Kidney (tissue), 14 donors: ENCODE results near the gene KRT75. TPM values are rescaled to one million over a fixed set of nuclear protein-coding genes. Genes with fewer than 3 reads are reported as not detected.
"Not testable (repeated sequence)": the region's sequence is repeated elsewhere in the genome, so short reads cannot be mapped to it uniquely, and the experiment has no call there.

ENCODE experiments used
- DNase-seq, 5 donors: peaks; one replicate each; pipeline ENCODE4 v3.0.0-alpha.2; 2013 to 2020
- FAIRE-seq: peaks from 2 replicates; lab custom pipeline; 2012; peaks lifted over from hg19 to GRCh38; lab: Jason Lieb, UNC
- H3K27ac ChIP-seq, 2 donors: one replicate each; pipeline ENCODE4 v1.7.0; 2013; ENCODE audit warnings: low read depth in 2 of 2, low read length in 2 of 2, inconsistent platforms in 1 of 2
- H3K27me3 ChIP-seq: one replicate; pipeline ENCODE4 v1.7.1; 2013; ENCODE audit warnings: low read length, inconsistent platforms; ENCODE audit not compliant: control insufficient read depth, insufficient read depth
- H3K36me3 ChIP-seq, 3 donors: one replicate each; pipeline versions ENCODE4 v1.7.0 to v1.7.1; 2013; ENCODE audit warnings: low read length in 3 of 3, control low read depth in 1 of 3, inconsistent platforms in 1 of 3; ENCODE audit not compliant: insufficient read depth in 3 of 3, control insufficient read depth in 2 of 3
- H3K4me1 ChIP-seq, 3 donors: one replicate each; pipeline versions ENCODE4 v1.7.0 to v1.7.1; 2013; ENCODE audit warnings: low read length in 3 of 3, inconsistent platforms in 1 of 3, low read depth in 1 of 3; ENCODE audit not compliant: control insufficient read depth in 2 of 3, insufficient read depth in 2 of 3
- H3K4me3 ChIP-seq, 3 donors: one replicate each; pipeline versions ENCODE4 v1.7.0 to v1.8.1; 2013; ENCODE audit warnings: low read length in 3 of 3, control low read depth in 1 of 3, inconsistent platforms in 1 of 3
- H3K9ac ChIP-seq, 3 donors: one replicate each; pipeline versions ENCODE4 v1.7.0 to v1.7.1; 2013; ENCODE audit warnings: low read length in 3 of 3, control low read depth in 1 of 3, inconsistent platforms in 1 of 3
- H3K9me3 ChIP-seq, 3 donors: one replicate each; pipeline versions ENCODE4 v1.7.0 to v1.7.1; 2013; ENCODE audit warnings: low read length in 3 of 3, control low read depth in 1 of 3, inconsistent platforms in 1 of 3; ENCODE audit not compliant: control insufficient read depth in 2 of 3, insufficient read depth in 1 of 3
- CTCF ChIP-seq: IDR thresholded peaks from 3 replicates; pipeline ENCODE4 v1.5.1; 2012; ENCODE audit warnings: mild to moderate bottlenecking, moderate library complexity, borderline replicate concordance; ENCODE audit not compliant: insufficient read depth; ENCODE audit errors: extremely low read depth
- intact Hi-C: fragments of 100-400 bp; cut with DNase I; formaldehyde crosslinking; loops from one replicate; pipeline ENCODE4 v1.11.1; 2022
- polyA plus RNA-seq: library from polyadenylated mRNA; stranded (reverse); fragments of 350-450 nt; fragmentation: Illumina TruSeq; extraction: RNeasy Lipid Tissue Mini Kit (QIAGEN cat#74804); gene quantifications from one replicate; pipeline ENCODE4 v1.2.3, GENCODE V29; 2014; ENCODE audit warnings: low read depth, low replicate concordance; ENCODE audit not compliant: insufficient read depth
- total RNA-seq: library from RNA; stranded (reverse); fragmentation: NEBNext Ultra II Directional; extraction: Animal tissue kit (Norgen Biotek cat#: 25700); gene quantifications from one replicate; pipeline ENCODE4 v1.2.1, GENCODE V29; 2021
- donor health status: control.
- donor health status: control.
- donor health status: control.
- donor health status: control.
- donor health status: control.
- donor health status: DM: yes; HTN: yes; CAD: no.
- donor health status: Normal renal cell carcinoma (clear cell type).

KRT75 gene
- total and polyA plus RNA-seq, 2 donors from 2014 or later: not detected

- H3K27me3 ChIP-seq: no peaks in the 10 kb centered on the region
- no peaks in the 10 kb centered on the region for H3K36me3 ChIP-seq
- intact Hi-C loops: no loop called here
- TF ChIP-seq CTCF: no peak
- H3K9ac ChIP-seq: no peak within 1 kb of the TSS
- FAIRE-seq: no peak
- DNase-seq: no peak
- H3K4me1 ChIP-seq: no peaks in the 10 kb centered on the region
- no peaks in the 10 kb centered on the region for H3K9me3 ChIP-seq
- H3K27ac ChIP-seq: no peak within 1 kb of the TSS
- no peak within 1 kb of the TSS for H3K4me3 ChIP-seq
Measured at GRCh38 chr12:52452101-52452500, 17.9 kb upstream of the KRT75 start, which contains the start of gene KRT6B. KRT6B (minus strand) TSS chr12:52452146; CDS start chr12:52452078, 68 bp downstream.

GRCh38 chr12:52448228-52448627 is 14.1 kb upstream of the KRT75 start:
- intact Hi-C loops: no loop called here
- FAIRE-seq (no peak), DNase-seq (no peak)
- Histone ChIP-seq H3K9me3 (no peaks in the 10 kb centered on the region), H3K9ac (no peak overlapping the region), H3K27ac (no peak overlapping the region), H3K36me3 (no peaks in the 10 kb centered on the region), H3K4me3 (no peak overlapping the region), H3K4me1 (no peaks in the 10 kb centered on the region), H3K27me3 (no peaks in the 10 kb centered on the region)
- TF ChIP-seq CTCF: no peak

- H3K36me3 ChIP-seq, FAIRE-seq, H3K9me3 ChIP-seq, H3K27ac ChIP-seq, H3K27me3 ChIP-seq, intact Hi-C loops, H3K4me3 ChIP-seq, DNase-seq, H3K9ac ChIP-seq, H3K4me1 ChIP-seq: not testable (repeated sequence)
Measured at GRCh38 chr12:52447196-52447595, 13.0 kb upstream of the KRT75 start.

GRCh38 chr12:52446367-52447045 is 12.3 kb upstream of the KRT75 start:
- intact Hi-C loops: no loop called here
- no peak overlapping the region for H3K9ac ChIP-seq
- DNase-seq (no peak), FAIRE-seq (no peak)
- no peak for TF ChIP-seq CTCF
- H3K27ac ChIP-seq: no peak overlapping the region
- H3K36me3 ChIP-seq: no peaks in the 10 kb centered on the region
- H3K9me3 ChIP-seq: no peaks in the 10 kb centered on the region
- no peak overlapping the region for H3K4me3 ChIP-seq
- H3K4me1 ChIP-seq: no peaks in the 10 kb centered on the region
- no peaks in the 10 kb centered on the region for H3K27me3 ChIP-seq
